ENCODE results near the gene OTUD6A. TPM values are rescaled to one million over a fixed set of nuclear protein-coding genes. Genes with fewer than 3 reads are reported as not detected.

OTUD6A gene
- total RNA-seq, 1 donor from 2014 or later, result not detected

DNA sequence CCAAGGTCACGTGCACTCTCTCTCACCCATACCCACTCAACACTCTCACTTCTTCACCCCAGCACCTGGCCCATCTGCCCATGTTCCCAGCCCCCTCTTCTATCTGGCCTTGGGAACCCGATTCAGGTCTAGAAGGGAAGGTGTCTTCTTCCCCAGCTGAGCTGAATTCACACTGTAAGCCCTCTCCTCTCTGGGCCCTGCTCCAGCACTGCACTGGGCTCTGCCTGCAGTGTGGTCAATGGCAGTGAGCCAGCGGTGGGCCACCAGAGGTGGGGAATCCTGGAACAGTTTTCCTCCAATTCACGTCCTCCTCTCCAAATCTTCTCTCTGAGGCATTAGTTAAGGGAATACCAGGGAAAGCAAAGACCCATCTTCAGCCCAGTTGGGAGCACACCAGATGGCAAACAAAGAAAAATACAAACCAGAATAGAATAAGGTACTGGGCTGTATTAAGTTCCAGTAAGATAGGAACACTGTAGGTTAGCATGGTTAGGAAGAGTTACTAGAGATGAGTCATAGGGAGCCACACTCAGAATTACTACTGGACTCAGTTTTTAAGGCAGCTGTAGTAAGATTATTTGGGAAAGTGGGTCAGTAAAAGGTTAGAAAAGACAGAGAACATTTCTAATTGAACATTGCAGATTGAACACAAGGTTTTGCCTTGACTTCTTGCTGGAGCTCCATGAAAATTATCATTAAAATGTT lies 17.6 kb upstream of the OTUD6A start:
- H3K27me3 Mint-ChIP-seq (ENCODE audit: unreplicated experiment), result peaks cover 3% of the 10 kb centered on the region
- H3K4me1 Mint-ChIP-seq (ENCODE audit: low read depth, unreplicated experiment), result no peaks in the 10 kb centered on the region
- no peak overlapping the region for H3K4me3 Mint-ChIP-seq (ENCODE audit: unreplicated experiment)
- no peak overlapping the region for H3K27ac Mint-ChIP-seq (ENCODE audit: unreplicated experiment)
- H3K36me3 Mint-ChIP-seq (ENCODE audit: unreplicated experiment), result no peaks in the 10 kb centered on the region
- no peaks in the 10 kb centered on the region for H3K9me3 Mint-ChIP-seq (ENCODE audit: unreplicated experiment)
- TF ChIP-seq, protein P1, sequence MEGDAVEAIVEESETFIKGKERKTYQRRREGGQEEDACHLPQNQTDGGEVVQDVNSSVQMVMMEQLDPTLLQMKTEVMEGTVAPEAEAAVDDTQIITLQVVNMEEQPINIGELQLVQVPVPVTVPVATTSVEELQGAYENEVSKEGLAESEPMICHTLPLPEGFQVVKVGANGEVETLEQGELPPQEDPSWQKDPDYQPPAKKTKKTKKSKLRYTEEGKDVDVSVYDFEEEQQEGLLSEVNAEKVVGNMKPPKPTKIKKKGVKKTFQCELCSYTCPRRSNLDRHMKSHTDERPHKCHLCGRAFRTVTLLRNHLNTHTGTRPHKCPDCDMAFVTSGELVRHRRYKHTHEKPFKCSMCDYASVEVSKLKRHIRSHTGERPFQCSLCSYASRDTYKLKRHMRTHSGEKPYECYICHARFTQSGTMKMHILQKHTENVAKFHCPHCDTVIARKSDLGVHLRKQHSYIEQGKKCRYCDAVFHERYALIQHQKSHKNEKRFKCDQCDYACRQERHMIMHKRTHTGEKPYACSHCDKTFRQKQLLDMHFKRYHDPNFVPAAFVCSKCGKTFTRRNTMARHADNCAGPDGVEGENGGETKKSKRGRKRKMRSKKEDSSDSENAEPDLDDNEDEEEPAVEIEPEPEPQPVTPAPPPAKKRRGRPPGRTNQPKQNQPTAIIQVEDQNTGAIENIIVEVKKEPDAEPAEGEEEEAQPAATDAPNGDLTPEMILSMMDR (IDR thresholded peaks at IDR 0.05; ENCODE audit: partially characterized antibody, unreplicated experiment), result no peak
- DNase-seq, result no peak

DNA sequence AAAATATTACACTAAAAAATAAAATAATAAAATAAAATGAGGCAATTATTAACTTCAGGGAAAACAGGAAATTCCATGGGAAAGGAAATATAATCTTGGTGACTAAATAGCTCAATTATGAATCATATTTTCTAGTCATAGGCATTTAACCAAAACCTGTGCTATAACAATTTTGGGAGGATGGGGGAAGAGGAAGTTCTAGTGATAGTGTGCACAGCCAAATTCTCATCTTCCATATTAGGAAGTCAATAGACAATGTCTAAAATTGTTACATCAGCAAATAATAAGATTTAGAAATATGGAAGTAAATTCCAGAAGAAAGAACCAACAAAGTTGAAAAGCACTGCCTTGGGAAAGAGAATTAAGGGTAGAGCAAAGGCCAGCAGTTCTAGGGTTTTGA lies 15.3 kb upstream of the OTUD6A start:
- H3K36me3 Mint-ChIP-seq (ENCODE audit: unreplicated experiment), result no peaks in the 10 kb centered on the region
- H3K27me3 Mint-ChIP-seq (ENCODE audit: unreplicated experiment), result peaks cover 3% of the 10 kb centered on the region
- no peak overlapping the region for H3K27ac Mint-ChIP-seq (ENCODE audit: unreplicated experiment)
- no peak overlapping the region for H3K4me3 Mint-ChIP-seq (ENCODE audit: unreplicated experiment)
- no peaks in the 10 kb centered on the region for H3K4me1 Mint-ChIP-seq (ENCODE audit: low read depth, unreplicated experiment)
- TF ChIP-seq, protein P1 (IDR thresholded peaks at IDR 0.05; ENCODE audit: partially characterized antibody, unreplicated experiment), result no peak
- DNase-seq, result no peak
- no peaks in the 10 kb centered on the region for H3K9me3 Mint-ChIP-seq (ENCODE audit: unreplicated experiment)

DNA sequence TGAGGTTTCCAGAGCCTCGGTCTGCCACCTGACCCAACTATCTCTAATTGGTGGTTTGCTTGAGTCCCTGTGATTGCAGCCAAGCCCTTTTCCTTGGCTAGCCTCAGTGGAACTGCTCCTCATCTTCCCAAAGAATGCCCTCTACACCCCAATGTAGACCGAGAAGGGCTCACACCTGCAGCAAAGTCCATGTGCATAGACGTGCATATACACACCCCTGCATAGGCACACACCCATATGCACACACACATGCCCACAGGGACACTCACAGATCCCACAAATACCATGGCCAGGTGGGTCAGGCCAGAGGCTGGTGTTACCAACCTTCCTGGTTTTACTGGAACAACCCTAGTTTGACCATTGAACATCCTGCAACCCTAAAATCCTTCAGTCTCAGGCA lies 12.9 kb upstream of the OTUD6A start:
- DNase-seq, result no peak
- Mint-ChIP-seq H3K27ac (ENCODE audit: unreplicated experiment) (no peak overlapping the region), H3K9me3 (ENCODE audit: unreplicated experiment) (no peaks in the 10 kb centered on the region), H3K27me3 (ENCODE audit: unreplicated experiment) (peaks cover 3% of the 10 kb centered on the region), H3K4me1 (ENCODE audit: low read depth, unreplicated experiment) (no peaks in the 10 kb centered on the region), H3K4me3 (ENCODE audit: unreplicated experiment) (no peak overlapping the region), H3K36me3 (ENCODE audit: unreplicated experiment) (no peaks in the 10 kb centered on the region)
- TF ChIP-seq, protein P1 (IDR thresholded peaks at IDR 0.05; ENCODE audit: partially characterized antibody, unreplicated experiment), result no peak

DNA sequence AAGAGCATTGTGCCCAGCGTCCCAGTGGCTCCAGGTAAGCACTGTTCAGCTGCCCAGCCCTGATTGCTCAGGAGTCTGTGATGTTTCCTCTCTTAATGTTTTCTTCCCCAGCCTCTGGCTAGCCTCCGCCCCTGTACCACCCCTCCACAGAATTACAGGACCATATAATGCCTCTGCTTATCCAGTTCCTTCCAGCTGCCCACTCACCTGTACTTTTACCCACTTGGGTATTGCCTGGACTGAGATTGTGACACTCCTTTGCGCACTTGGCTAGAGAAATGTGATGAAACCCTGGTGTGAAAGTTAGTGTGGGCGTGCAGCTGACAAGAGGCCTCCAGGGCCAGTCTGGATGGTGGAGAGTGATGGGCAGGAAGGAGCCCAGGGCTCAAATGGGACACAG lies 12.3 kb upstream of the OTUD6A start, which contains the start of gene AWAT2:
Gene AWAT2, minus strand, starts transcription at position 14 of the 400 bp plus-strand sequence. Its CDS starts 6 bp downstream, at position 8.
- H3K4me3 Mint-ChIP-seq (ENCODE audit: unreplicated experiment), result no peak within 1 kb of the TSS
- H3K36me3 Mint-ChIP-seq (ENCODE audit: unreplicated experiment), result no peaks in the 10 kb centered on the region
- no peak within 1 kb of the TSS for H3K27ac Mint-ChIP-seq (ENCODE audit: unreplicated experiment)
- H3K4me1 Mint-ChIP-seq (ENCODE audit: low read depth, unreplicated experiment), result no peaks in the 10 kb centered on the region
- no peak for DNase-seq
- H3K9me3 Mint-ChIP-seq (ENCODE audit: unreplicated experiment), result no peaks in the 10 kb centered on the region
- peaks cover 3% of the 10 kb centered on the region for H3K27me3 Mint-ChIP-seq (ENCODE audit: unreplicated experiment)
- TF ChIP-seq, protein P1 (IDR thresholded peaks at IDR 0.05; ENCODE audit: partially characterized antibody, unreplicated experiment), result no peak

DNA sequence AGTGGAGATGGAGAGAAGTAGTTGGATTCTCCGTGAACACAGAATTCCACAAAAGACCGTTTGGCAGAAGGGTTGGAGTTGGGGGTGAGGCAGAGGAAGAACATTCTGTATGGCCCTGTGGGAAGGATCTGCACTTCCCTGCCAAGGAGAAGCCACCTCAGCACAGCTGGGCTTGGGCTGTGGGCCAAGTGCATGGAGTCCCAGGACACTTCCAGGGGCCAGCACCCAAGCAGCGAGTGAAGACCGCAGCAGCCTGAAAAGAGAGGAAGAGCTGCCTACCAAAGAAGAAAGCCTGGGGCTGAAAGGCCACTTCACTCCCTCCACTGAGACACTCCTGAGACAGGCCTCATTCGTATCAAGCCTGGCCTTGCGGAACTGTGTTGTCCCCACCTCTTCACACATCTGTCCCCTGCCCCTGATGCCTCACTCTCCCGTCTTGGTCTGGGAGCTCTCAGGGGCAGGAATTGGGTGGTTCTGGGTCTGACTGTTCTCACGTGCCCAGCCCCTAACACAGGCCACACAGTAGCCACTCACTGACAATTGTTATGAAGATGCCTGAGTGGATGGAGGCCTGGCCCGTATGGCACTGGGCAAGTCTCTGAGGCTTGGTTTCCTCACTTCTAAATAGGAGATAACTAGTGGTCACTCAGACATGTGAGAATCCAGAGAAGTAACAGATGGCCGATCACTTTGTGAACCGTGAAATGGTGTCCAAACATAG lies 9.2 kb upstream of the OTUD6A start:
- H3K4me1 Mint-ChIP-seq (ENCODE audit: low read depth, unreplicated experiment), result no peaks in the 10 kb centered on the region
- H3K27me3 Mint-ChIP-seq (ENCODE audit: unreplicated experiment), result peaks cover 1% of the 10 kb centered on the region
- H3K4me3 Mint-ChIP-seq (ENCODE audit: unreplicated experiment), result no peak overlapping the region
- TF ChIP-seq, protein P1 (IDR thresholded peaks at IDR 0.05; ENCODE audit: partially characterized antibody, unreplicated experiment), result no peak
- no peak for DNase-seq
- no peak overlapping the region for H3K27ac Mint-ChIP-seq (ENCODE audit: unreplicated experiment)
- H3K9me3 Mint-ChIP-seq (ENCODE audit: unreplicated experiment), result no peaks in the 10 kb centered on the region
- no peaks in the 10 kb centered on the region for H3K36me3 Mint-ChIP-seq (ENCODE audit: unreplicated experiment)

All from glutamatergic neuron (in vitro differentiated cells).